Measurements from ENCODE around the gene CPE.

The CPE gene

DNA sequence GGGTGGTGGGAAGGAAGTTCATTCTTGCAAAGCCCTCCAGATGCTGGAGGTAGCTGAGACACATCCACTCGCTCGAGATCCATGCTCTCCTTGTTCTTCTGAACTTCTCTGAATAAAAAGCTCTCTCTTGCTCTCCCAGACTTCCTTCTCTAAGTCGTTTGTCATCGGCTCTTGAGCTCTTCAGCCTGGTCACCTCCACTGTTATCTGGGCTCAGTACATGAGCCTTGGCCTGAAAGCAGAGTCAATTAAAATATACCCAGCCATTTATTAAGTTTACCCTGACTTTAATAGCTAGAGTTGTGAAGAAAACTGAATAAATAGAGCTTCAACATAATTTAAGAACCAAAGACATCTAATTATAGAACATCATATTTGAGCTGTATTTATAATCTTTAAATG is 99.0 kb downstream of the CPE start (continued):
- TF ChIP-seq CSRNP3 (CRISPR knock-in tag; IDR thresholded peaks at IDR 0.05) (no peak), GLIS3 (CRISPR knock-in tag; IDR thresholded peaks at IDR 0.05) (no peak), ZNF565 (CRISPR knock-in tag; conservative IDR thresholded peaks at IDR 0.05; ENCODE audit: low read depth) (no peak), RARB (CRISPR knock-in tag; IDR thresholded peaks at IDR 0.05) (no peak)

- ATAC-seq = no peak
Measured at GRCh38 chr4:165478260-165478659, 99.5 kb downstream of the CPE start.

More at GRCh38 chr4:165478260-165478659, 99.5 kb downstream of the CPE start:
- TF ChIP-seq, protein P1, sequence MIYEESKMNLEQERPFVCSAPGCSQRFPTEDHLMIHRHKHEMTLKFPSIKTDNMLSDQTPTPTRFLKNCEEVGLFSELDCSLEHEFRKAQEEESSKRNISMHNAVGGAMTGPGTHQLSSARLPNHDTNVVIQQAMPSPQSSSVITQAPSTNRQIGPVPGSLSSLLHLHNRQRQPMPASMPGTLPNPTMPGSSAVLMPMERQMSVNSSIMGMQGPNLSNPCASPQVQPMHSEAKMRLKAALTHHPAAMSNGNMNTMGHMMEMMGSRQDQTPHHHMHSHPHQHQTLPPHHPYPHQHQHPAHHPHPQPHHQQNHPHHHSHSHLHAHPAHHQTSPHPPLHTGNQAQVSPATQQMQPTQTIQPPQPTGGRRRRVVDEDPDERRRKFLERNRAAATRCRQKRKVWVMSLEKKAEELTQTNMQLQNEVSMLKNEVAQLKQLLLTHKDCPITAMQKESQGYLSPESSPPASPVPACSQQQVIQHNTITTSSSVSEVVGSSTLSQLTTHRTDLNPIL (CRISPR knock-in tag; IDR thresholded peaks at IDR 0.05; ENCODE audit: low read depth) = no peak
- TF ChIP-seq OSR1 (CRISPR knock-in tag; IDR thresholded peaks at IDR 0.05) (no peak), CSRNP3 (CRISPR knock-in tag; IDR thresholded peaks at IDR 0.05) (no peak), GLIS3 (CRISPR knock-in tag; IDR thresholded peaks at IDR 0.05) (no peak), TOX (CRISPR knock-in tag; IDR thresholded peaks at IDR 0.05; ENCODE audit: borderline replicate concordance) (no peak), ZNF565 (CRISPR knock-in tag; conservative IDR thresholded peaks at IDR 0.05; ENCODE audit: low read depth) (no peak), ISL1 (CRISPR knock-in tag; IDR thresholded peaks at IDR 0.05) (no peak), ESRRG (CRISPR knock-in tag; IDR thresholded peaks at IDR 0.05) (no peak), ZFP3 (CRISPR knock-in tag; IDR thresholded peaks at IDR 0.05) (no peak), PATZ1 (CRISPR knock-in tag; IDR thresholded peaks at IDR 0.05; ENCODE audit: borderline replicate concordance) (no peak), ZNF8 (CRISPR knock-in tag; IDR thresholded peaks at IDR 0.05) (no peak), ZNF70 (CRISPR knock-in tag; IDR thresholded peaks at IDR 0.05) (no peak), TSHZ2 (CRISPR knock-in tag; IDR thresholded peaks at IDR 0.05) (no peak), ZC3H10 (CRISPR knock-in tag; IDR thresholded peaks at IDR 0.05) (no peak), TCF4 (CRISPR knock-in tag; IDR thresholded peaks at IDR 0.05; ENCODE audit: borderline replicate concordance) (no peak), RARB (CRISPR knock-in tag; IDR thresholded peaks at IDR 0.05) (no peak)
- TF ChIP-seq, protein P2, sequence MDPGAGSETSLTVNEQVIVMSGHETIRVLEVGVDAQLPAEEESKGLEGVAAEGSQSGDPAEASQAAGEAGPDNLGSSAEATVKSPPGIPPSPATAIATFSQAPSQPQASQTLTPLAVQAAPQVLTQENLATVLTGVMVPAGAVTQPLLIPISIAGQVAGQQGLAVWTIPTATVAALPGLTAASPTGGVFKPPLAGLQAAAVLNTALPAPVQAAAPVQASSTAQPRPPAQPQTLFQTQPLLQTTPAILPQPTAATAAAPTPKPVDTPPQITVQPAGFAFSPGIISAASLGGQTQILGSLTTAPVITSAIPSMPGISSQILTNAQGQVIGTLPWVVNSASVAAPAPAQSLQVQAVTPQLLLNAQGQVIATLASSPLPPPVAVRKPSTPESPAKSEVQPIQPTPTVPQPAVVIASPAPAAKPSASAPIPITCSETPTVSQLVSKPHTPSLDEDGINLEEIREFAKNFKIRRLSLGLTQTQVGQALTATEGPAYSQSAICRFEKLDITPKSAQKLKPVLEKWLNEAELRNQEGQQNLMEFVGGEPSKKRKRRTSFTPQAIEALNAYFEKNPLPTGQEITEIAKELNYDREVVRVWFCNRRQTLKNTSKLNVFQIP (CRISPR knock-in tag; IDR thresholded peaks at IDR 0.05; ENCODE audit: borderline replicate concordance, low read depth) = no peak

All from SK-N-SH treated with all-trans-retinoic acid at 6 μM for 48 hours (cell line).